Measurements from ENCODE around the gene ANO10.

- TF ChIP-seq CTCF (IDR thresholded peaks at IDR 0.05 in 8 of 11, conservative IDR thresholded peaks at IDR 0.05 in 3 of 11) (no peak), POLR2A (IDR thresholded peaks at IDR 0.05) (no peak)
Observed at GRCh38 chr3:43481375-43481774, 140.4 kb downstream of the ANO10 start.

Data from spleen (tissue), 7 donors.